Mucosa of rectum (tissue), 2 donors: Measurements from ENCODE around the gene ZMAT5.

Experiments used
- H3K27ac ChIP-seq, 2 donors: one replicate each; pipeline ENCODE4 v1.7.0; 2013; ENCODE audit warnings: inconsistent platforms in 2 of 2, low read depth in 2 of 2, low read length in 2 of 2
- H3K27me3 ChIP-seq, 2 donors: one replicate each; pipeline ENCODE4 v1.7.0; 2013; ENCODE audit warnings: low read length in 2 of 2; ENCODE audit not compliant: control insufficient read depth in 2 of 2, insufficient read depth in 2 of 2
- H3K36me3 ChIP-seq, 2 donors: one replicate each; pipeline ENCODE4 v1.7.0; 2013; ENCODE audit warnings: low read length in 2 of 2; ENCODE audit not compliant: control insufficient read depth in 2 of 2, insufficient read depth in 2 of 2
- H3K4me1 ChIP-seq, 2 donors: one replicate each; pipeline ENCODE4 v1.7.0; 2013; ENCODE audit warnings: low read length in 2 of 2, mild to moderate bottlenecking in 1 of 2; ENCODE audit not compliant: control insufficient read depth in 2 of 2, insufficient read depth in 2 of 2
- H3K4me3 ChIP-seq, 2 donors: one replicate each; pipeline ENCODE4 v1.7.0; 2013; ENCODE audit warnings: low read length in 2 of 2
- H3K9ac ChIP-seq, 2 donors: one replicate each; pipeline ENCODE4 v1.7.0; 2013; ENCODE audit warnings: low read length in 2 of 2, low read depth in 1 of 2, mild to moderate bottlenecking in 1 of 2
- H3K9me3 ChIP-seq, 2 donors: one replicate each; pipeline ENCODE4 v1.7.0; 2013; ENCODE audit warnings: low read length in 2 of 2; ENCODE audit not compliant: control insufficient read depth in 2 of 2
- donor health status: healthy.
- donor health status: Normal muscosa, but diverticular disease.

ZMAT5 gene

GRCh38 chr22:29766632-29767170 is at the start of gene ZMAT5:
ZMAT5 (minus strand) TSS chr22:29767007; CDS start chr22:29748544, 18,463 bp downstream.
- Histone ChIP-seq H3K27ac (peak within 1 kb of the TSS; percentile 92 to 94), H3K4me3 (peak within 1 kb of the TSS; percentile 88 to 92), H3K9me3 (no peaks in the 10 kb centered on the region), H3K4me1 (peaks cover 12 to 18% of the 10 kb centered on the region in 2 donors), H3K9ac (peak within 1 kb of the TSS; percentile 94 to 96), H3K36me3 (peaks cover 14 to 22% of the 10 kb centered on the region in 2 donors), H3K27me3 (no peaks in the 10 kb centered on the region)

- Histone ChIP-seq H3K4me3 (no peak overlapping the region), H3K4me1 (peaks cover 6 to 10% of the 10 kb centered on the region in 2 donors), H3K27ac (no peak overlapping the region), H3K9me3 (no peaks in the 10 kb centered on the region), H3K36me3 (peaks cover 42 to 65% of the 10 kb centered on the region in 2 donors), H3K9ac (no peak overlapping the region), H3K27me3 (no peaks in the 10 kb centered on the region)
These were observed 49.7 kb upstream of the ZMAT5 start for GRCh38 chr22:29816539-29816938.

GRCh38 chr22:29816128-29816527 is 49.3 kb upstream of the ZMAT5 start:
- peaks cover 42 to 61% of the 10 kb centered on the region in 2 donors for H3K36me3 ChIP-seq
- H3K9me3 ChIP-seq: no peaks in the 10 kb centered on the region
- no peak overlapping the region for H3K27ac ChIP-seq
- H3K9ac ChIP-seq: no peak overlapping the region
- H3K4me3 ChIP-seq: no peak overlapping the region
- H3K4me1 ChIP-seq: peaks cover 3 to 12% of the 10 kb centered on the region in 2 donors
- no peaks in the 10 kb centered on the region for H3K27me3 ChIP-seq

GRCh38 chr22:29815580-29815979 is 48.8 kb upstream of the ZMAT5 start:
- Histone ChIP-seq H3K9ac (no peak overlapping the region), H3K4me3 (no peak overlapping the region), H3K27me3 (no peaks in the 10 kb centered on the region), H3K36me3 (peaks cover 42 to 64% of the 10 kb centered on the region in 2 donors), H3K27ac (no peak overlapping the region), H3K9me3 (no peaks in the 10 kb centered on the region), H3K4me1 (peaks cover 4 to 15% of the 10 kb centered on the region in 2 donors)

- peaks cover 45 to 65% of the 10 kb centered on the region in 2 donors for H3K36me3 ChIP-seq
- H3K27me3 ChIP-seq: no peaks in the 10 kb centered on the region
- no peak overlapping the region for H3K9ac ChIP-seq
- H3K27ac ChIP-seq: no peak overlapping the region
- H3K4me3 ChIP-seq: no peak overlapping the region
- no peaks in the 10 kb centered on the region for H3K9me3 ChIP-seq
- peaks cover 4 to 15% of the 10 kb centered on the region in 2 donors for H3K4me1 ChIP-seq
These were observed 47.2 kb upstream of the ZMAT5 start for GRCh38 chr22:29814003-29814402.

GRCh38 chr22:29813563-29813962 is 46.8 kb upstream of the ZMAT5 start:
- Histone ChIP-seq H3K27ac (no peak overlapping the region), H3K9ac (no peak overlapping the region), H3K36me3 (peaks cover 45 to 63% of the 10 kb centered on the region in 2 donors), H3K4me1 (peaks cover 4 to 15% of the 10 kb centered on the region in 2 donors), H3K4me3 (no peak overlapping the region), H3K27me3 (no peaks in the 10 kb centered on the region), H3K9me3 (no peaks in the 10 kb centered on the region)

- H3K27ac ChIP-seq: no peak overlapping the region
- H3K4me3 ChIP-seq: no peak overlapping the region
- H3K27me3 ChIP-seq: no peaks in the 10 kb centered on the region
- H3K9ac ChIP-seq: no peak overlapping the region
- H3K36me3 ChIP-seq: peaks cover 47 to 63% of the 10 kb centered on the region in 2 donors
- H3K4me1 ChIP-seq: peaks cover 4 to 15% of the 10 kb centered on the region in 2 donors
- no peaks in the 10 kb centered on the region for H3K9me3 ChIP-seq
These were observed 46.3 kb upstream of the ZMAT5 start for GRCh38 chr22:29813126-29813525.

- H3K27ac ChIP-seq: peak overlapping the region; percentile 35 to 64
- no peak overlapping the region for H3K4me3 ChIP-seq
- H3K27me3 ChIP-seq: no peaks in the 10 kb centered on the region
- no peaks in the 10 kb centered on the region for H3K9me3 ChIP-seq
- H3K9ac ChIP-seq: no peak overlapping the region
- H3K4me1 ChIP-seq: peaks cover 4 to 15% of the 10 kb centered on the region in 2 donors
- H3K36me3 ChIP-seq: peaks cover 57 to 71% of the 10 kb centered on the region in 2 donors
These were observed 44.6 kb upstream of the ZMAT5 start for GRCh38 chr22:29811377-29811776.

GRCh38 chr22:29810216-29810615 is 43.4 kb upstream of the ZMAT5 start:
- Histone ChIP-seq H3K36me3 (peaks cover 63 to 75% of the 10 kb centered on the region in 2 donors), H3K4me3 (no peak overlapping the region), H3K9ac (no peak overlapping the region), H3K27me3 (no peaks in the 10 kb centered on the region), H3K4me1 (peaks cover 4 to 15% of the 10 kb centered on the region in 2 donors), H3K27ac (no peak overlapping the region), H3K9me3 (no peaks in the 10 kb centered on the region)

- no peaks in the 10 kb centered on the region for H3K9me3 ChIP-seq
- H3K4me1 ChIP-seq: peaks cover 3 to 4% of the 10 kb centered on the region in 2 donors
- H3K36me3 ChIP-seq: peaks cover 68 to 74% of the 10 kb centered on the region in 2 donors
- no peaks in the 10 kb centered on the region for H3K27me3 ChIP-seq
- H3K4me3 ChIP-seq: no peak overlapping the region
- H3K9ac ChIP-seq: no peak overlapping the region
- no peak overlapping the region for H3K27ac ChIP-seq
These were observed 39.4 kb upstream of the ZMAT5 start for GRCh38 chr22:29806196-29806595.
